Nephron progenitor cell (in vitro differentiated cells): ENCODE data around the gene ZNF180.
"Not testable (repeated sequence)": the region's sequence is repeated elsewhere in the genome, so short reads cannot be mapped to it uniquely, and the experiment has no call there.

Experiments used
- DNase-seq: peaks from one replicate; pipeline ENCODE4 v3.0.0; 2021
- H3K27ac Mint-ChIP-seq: 2 replicates; pipeline ENCODE4 v1.8.0; 2021; ENCODE audit warnings: mild to moderate bottlenecking, moderate library complexity, mixed read lengths
- H3K27me3 Mint-ChIP-seq: 2 replicates; pipeline ENCODE4 v1.8.0; 2021; ENCODE audit warnings: mild to moderate bottlenecking, low read depth, mixed read lengths; ENCODE audit not compliant: poor library complexity
- H3K36me3 Mint-ChIP-seq: 2 replicates; pipeline ENCODE4 v1.8.0; 2021; ENCODE audit warnings: low read depth, mixed read lengths
- H3K4me1 Mint-ChIP-seq: 2 replicates; pipeline ENCODE4 v1.8.0; 2021; ENCODE audit warnings: mixed read lengths
- H3K4me3 Mint-ChIP-seq: 2 replicates; pipeline ENCODE4 v1.8.0; 2021; ENCODE audit warnings: mild to moderate bottlenecking, moderate library complexity, mixed read lengths
- H3K9me3 Mint-ChIP-seq: 2 replicates; pipeline ENCODE4 v1.8.0; 2021; ENCODE audit warnings: mild to moderate bottlenecking, moderate library complexity, mixed read lengths
- TF ChIP-seq, protein P1 (sequence below): fragments of 200-600 bp; sonication (generic); IDR thresholded peaks from 2 replicates; pipeline ENCODE4 v1.5.0; 2021; ENCODE audit warnings: antibody characterized with exemption

ZNF180 gene

GRCh38 chr19:44476559-44477408, 23.5 kb downstream of the ZNF180 start:
- DNase-seq: no peak
- TF ChIP-seq, protein P1, sequence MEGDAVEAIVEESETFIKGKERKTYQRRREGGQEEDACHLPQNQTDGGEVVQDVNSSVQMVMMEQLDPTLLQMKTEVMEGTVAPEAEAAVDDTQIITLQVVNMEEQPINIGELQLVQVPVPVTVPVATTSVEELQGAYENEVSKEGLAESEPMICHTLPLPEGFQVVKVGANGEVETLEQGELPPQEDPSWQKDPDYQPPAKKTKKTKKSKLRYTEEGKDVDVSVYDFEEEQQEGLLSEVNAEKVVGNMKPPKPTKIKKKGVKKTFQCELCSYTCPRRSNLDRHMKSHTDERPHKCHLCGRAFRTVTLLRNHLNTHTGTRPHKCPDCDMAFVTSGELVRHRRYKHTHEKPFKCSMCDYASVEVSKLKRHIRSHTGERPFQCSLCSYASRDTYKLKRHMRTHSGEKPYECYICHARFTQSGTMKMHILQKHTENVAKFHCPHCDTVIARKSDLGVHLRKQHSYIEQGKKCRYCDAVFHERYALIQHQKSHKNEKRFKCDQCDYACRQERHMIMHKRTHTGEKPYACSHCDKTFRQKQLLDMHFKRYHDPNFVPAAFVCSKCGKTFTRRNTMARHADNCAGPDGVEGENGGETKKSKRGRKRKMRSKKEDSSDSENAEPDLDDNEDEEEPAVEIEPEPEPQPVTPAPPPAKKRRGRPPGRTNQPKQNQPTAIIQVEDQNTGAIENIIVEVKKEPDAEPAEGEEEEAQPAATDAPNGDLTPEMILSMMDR: no peak
- Mint-ChIP-seq H3K27me3 (no peaks in the 10 kb centered on the region), H3K36me3 (peaks cover 98% of the 10 kb centered on the region), H3K4me3 (no peak overlapping the region), H3K27ac (peak overlapping the region; percentile 68), H3K9me3 (peaks cover 100% of the 10 kb centered on the region), H3K4me1 (no peaks in the 10 kb centered on the region)

DNA sequence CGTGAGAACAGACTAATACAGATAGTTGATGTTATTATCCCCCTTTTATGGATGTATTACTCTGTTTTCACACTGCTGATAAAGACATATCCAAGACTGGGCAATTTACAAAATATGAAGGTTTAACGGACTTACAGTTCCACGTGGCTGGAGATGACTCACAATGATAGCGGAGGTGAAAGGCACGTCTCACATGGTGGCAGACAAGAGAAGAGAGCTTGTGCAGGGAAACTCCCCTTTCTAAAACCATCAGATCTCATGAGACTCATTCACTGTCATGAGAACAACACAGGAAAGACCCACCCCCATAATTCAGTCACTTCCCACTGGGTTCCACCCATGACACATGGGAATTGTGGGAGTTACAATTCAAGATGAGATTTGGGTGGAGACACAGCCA, 31.6 kb downstream of the ZNF180 start:
- not testable (repeated sequence) for H3K27me3 Mint-ChIP-seq, H3K4me1 Mint-ChIP-seq, H3K4me3 Mint-ChIP-seq, H3K27ac Mint-ChIP-seq, DNase-seq
- peaks cover 92% of the 10 kb centered on the region for H3K9me3 Mint-ChIP-seq
- H3K36me3 Mint-ChIP-seq: peaks cover 22% of the 10 kb centered on the region

DNA sequence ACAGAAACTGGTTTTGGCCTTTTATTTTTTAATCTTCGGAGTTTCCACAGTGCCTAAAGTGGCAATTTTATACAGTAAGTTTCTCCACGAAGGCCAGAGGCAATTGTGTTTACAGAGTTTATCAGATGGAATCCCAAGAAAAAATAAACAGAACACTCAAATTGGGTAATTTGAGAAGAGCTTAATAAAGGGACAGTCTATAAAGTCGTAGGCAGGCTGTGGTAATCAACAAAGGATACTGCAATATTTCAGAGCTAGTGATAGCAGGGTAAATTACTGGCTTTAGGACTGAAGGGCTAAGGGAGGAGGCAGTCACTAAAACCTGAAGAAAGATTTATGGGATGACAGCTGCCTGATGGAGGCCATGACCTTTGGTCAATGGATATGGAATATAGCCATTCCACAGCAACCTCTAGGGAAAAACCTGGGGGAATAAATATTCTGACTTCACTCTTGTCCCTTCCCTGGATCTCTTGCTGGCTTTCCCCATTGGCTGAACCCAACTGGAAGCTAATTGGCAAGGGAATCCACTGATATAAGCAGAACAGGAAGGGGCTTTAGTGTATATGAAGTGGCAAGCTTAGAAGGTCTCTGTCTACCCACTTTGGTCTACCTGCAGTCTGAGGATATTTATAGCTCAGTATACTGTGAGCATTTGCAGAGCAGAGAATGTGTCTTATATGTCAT, 37.6 kb downstream of the ZNF180 start:
- not testable (repeated sequence) for H3K4me1 Mint-ChIP-seq, H3K36me3 Mint-ChIP-seq, DNase-seq, H3K4me3 Mint-ChIP-seq, H3K27me3 Mint-ChIP-seq, H3K27ac Mint-ChIP-seq
- H3K9me3 Mint-ChIP-seq: peaks cover 55% of the 10 kb centered on the region

- peaks cover 34% of the 10 kb centered on the region for H3K9me3 Mint-ChIP-seq
- H3K36me3 Mint-ChIP-seq, H3K27me3 Mint-ChIP-seq, H3K4me3 Mint-ChIP-seq, H3K27ac Mint-ChIP-seq, H3K4me1 Mint-ChIP-seq, DNase-seq: not testable (repeated sequence)
Measured at GRCh38 chr19:44456016-44456415, 44.3 kb downstream of the ZNF180 start.

DNA sequence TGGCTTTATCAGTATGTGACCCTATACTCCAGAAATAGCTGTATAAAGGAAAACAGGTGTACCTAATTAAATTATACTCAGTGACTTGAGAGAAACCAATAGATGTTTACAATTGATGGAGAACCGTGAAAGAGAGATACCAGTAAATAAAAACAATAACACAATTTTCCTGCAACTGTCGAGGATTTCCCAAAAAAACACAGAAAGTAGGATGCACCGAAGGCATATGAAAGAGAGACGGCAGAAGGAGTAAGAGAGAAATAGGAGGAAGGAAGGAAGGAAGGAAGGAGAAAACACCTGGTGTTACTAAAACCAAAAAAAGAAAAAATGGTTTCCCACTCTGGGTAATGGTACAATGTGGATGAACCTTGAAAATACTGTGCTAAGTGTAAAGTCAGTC, 45.2 kb downstream of the ZNF180 start:
- TF ChIP-seq, protein P1: no peak
- H3K4me1 Mint-ChIP-seq: no peaks in the 10 kb centered on the region
- peaks cover 41% of the 10 kb centered on the region for H3K9me3 Mint-ChIP-seq
- no peak overlapping the region for H3K4me3 Mint-ChIP-seq
- peaks cover 14% of the 10 kb centered on the region for H3K27me3 Mint-ChIP-seq
- DNase-seq: no peak
- H3K27ac Mint-ChIP-seq: no peak overlapping the region
- H3K36me3 Mint-ChIP-seq: peaks cover 3% of the 10 kb centered on the region

DNA sequence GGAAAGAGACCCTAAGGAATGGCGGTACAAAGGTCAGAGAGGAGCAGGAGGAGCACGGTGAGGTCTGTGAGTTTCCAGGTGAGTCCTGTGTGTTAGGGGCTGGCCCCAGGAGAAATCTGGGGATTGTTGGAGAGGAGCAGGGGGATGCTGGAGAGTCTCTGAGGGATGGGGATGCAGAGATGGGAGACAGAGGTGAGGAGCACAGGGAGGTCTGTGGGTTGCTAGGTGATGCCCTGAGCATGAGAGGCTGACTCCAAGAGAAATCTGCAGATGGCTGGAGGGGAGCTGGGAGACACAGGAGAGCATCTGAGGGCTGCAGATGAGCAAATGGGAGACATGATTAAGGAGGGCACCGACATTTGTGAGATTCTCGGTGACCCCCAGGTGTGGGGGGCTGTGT, 48.0 kb downstream of the ZNF180 start:
- H3K4me3 Mint-ChIP-seq: no peak overlapping the region
- no peak for DNase-seq
- H3K27ac Mint-ChIP-seq: no peak overlapping the region
- H3K9me3 Mint-ChIP-seq: peaks cover 69% of the 10 kb centered on the region
- peaks cover 8% of the 10 kb centered on the region for H3K36me3 Mint-ChIP-seq
- peaks cover 5% of the 10 kb centered on the region for H3K4me1 Mint-ChIP-seq
- TF ChIP-seq, protein P1: no peak
- peaks cover 21% of the 10 kb centered on the region for H3K27me3 Mint-ChIP-seq

- TF ChIP-seq, protein P1: no peak
- H3K36me3 Mint-ChIP-seq: peaks cover 13% of the 10 kb centered on the region
- peaks cover 5% of the 10 kb centered on the region for H3K4me1 Mint-ChIP-seq
- no peak overlapping the region for H3K27ac Mint-ChIP-seq
- no peak overlapping the region for H3K4me3 Mint-ChIP-seq
- peaks cover 22% of the 10 kb centered on the region for H3K27me3 Mint-ChIP-seq
- DNase-seq: no peak
- H3K9me3 Mint-ChIP-seq: peaks cover 75% of the 10 kb centered on the region
Measured at GRCh38 chr19:44451687-44452086, 48.6 kb downstream of the ZNF180 start.
